ENCODE results near the gene SYT11. TPM values are rescaled to one million over a fixed set of nuclear protein-coding genes. Genes with fewer than 3 reads are reported as not detected.

Gene SYT11
- total and polyA plus RNA-seq, 12 donors: 1.1 to 28.2 (median 8.1) TPM

- H3K27ac ChIP-seq: no peak overlapping the region
- no peaks in the 10 kb centered on the region for H3K9me3 ChIP-seq (replicated peaks in 1 of 3)
- 67 to 69% (median 68%) methylated on average over 6 of the region's 6 CpGs for WGBS, 4 donors
- H3K36me3 ChIP-seq (replicated peaks in 1 of 2): peaks cover 0 to 73% of the 10 kb centered on the region in 2 donors
- H3K4me1 ChIP-seq (replicated peaks in 1 of 2): peaks cover 6 to 11% of the 10 kb centered on the region in 2 donors
- intact Hi-C loops (cut with DNase I): loop anchor here in 1 of 2 donors (10.0 kb wide), 1 partner anchor 69 kb away; no protein-coding TSS in a partner anchor
- DNase-seq: no peak
- TF ChIP-seq, protein P1, sequence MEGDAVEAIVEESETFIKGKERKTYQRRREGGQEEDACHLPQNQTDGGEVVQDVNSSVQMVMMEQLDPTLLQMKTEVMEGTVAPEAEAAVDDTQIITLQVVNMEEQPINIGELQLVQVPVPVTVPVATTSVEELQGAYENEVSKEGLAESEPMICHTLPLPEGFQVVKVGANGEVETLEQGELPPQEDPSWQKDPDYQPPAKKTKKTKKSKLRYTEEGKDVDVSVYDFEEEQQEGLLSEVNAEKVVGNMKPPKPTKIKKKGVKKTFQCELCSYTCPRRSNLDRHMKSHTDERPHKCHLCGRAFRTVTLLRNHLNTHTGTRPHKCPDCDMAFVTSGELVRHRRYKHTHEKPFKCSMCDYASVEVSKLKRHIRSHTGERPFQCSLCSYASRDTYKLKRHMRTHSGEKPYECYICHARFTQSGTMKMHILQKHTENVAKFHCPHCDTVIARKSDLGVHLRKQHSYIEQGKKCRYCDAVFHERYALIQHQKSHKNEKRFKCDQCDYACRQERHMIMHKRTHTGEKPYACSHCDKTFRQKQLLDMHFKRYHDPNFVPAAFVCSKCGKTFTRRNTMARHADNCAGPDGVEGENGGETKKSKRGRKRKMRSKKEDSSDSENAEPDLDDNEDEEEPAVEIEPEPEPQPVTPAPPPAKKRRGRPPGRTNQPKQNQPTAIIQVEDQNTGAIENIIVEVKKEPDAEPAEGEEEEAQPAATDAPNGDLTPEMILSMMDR (IDR thresholded peaks at IDR 0.05): no peak
- TF ChIP-seq POLR2A (IDR thresholded peaks at IDR 0.05): no peak
- H3K4me3 ChIP-seq: no peak overlapping the region
- no peaks in the 10 kb centered on the region for H3K27me3 ChIP-seq
These were observed 54.8 kb downstream of the SYT11 start for GRCh38 chr1:155913969-155914757.

GRCh38 chr1:155918660-155919059, 59.3 kb downstream of the SYT11 start:
- 56 to 70% (median 65%) methylated on average over 3 of the region's 3 CpGs for WGBS, 4 donors
- Histone ChIP-seq H3K4me1 (replicated peaks in 1 of 2) (no peaks in the 10 kb centered on the region), H3K9me3 (replicated peaks in 1 of 3) (no peaks in the 10 kb centered on the region), H3K27me3 (no peaks in the 10 kb centered on the region), H3K4me3 (no peak overlapping the region), H3K36me3 (replicated peaks in 1 of 2) (peaks cover 0 to 98% of the 10 kb centered on the region in 2 donors), H3K27ac (no peak overlapping the region)
- TF ChIP-seq POLR2A (IDR thresholded peaks at IDR 0.05): no peak
- TF ChIP-seq, protein P1 (IDR thresholded peaks at IDR 0.05): no peak
- intact Hi-C loops (cut with DNase I): loop anchor here in 1 of 2 donors (10.0 kb wide), 1 partner anchor 74 kb away; no protein-coding TSS in a partner anchor
- no peak for DNase-seq

DNA sequence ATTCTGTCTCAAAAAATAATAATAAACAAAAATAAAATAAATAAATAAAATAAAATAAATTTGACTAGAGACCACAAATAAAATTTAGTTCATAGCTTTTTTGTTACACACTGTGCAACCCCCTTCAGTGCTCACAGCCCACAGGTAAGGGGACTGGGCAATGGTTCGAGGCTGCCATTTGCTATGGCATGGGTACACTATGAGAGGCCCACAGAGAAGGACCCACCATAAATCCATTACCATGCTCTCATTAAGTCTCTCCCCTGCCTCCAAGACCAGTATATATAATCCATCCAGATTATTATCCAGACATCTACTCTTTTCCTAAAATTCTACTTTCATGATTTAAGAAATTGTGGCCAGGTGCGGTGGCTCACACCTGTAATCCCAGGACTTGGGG, 60.4 kb downstream of the SYT11 start:
- DNase-seq: no peak
- TF ChIP-seq POLR2A (IDR thresholded peaks at IDR 0.05): no peak
- TF ChIP-seq, protein P1 (IDR thresholded peaks at IDR 0.05): no peak
- H3K9me3 ChIP-seq (replicated peaks in 1 of 3): no peaks in the 10 kb centered on the region
- no peak overlapping the region for H3K4me3 ChIP-seq
- peaks cover 0 to 98% of the 10 kb centered on the region in 2 donors for H3K36me3 ChIP-seq (replicated peaks in 1 of 2)
- no peaks in the 10 kb centered on the region for H3K4me1 ChIP-seq (replicated peaks in 1 of 2)
- no peaks in the 10 kb centered on the region for H3K27me3 ChIP-seq
- no peak overlapping the region for H3K27ac ChIP-seq
- 93 to 100% (median 95%) methylated on average over 2 of the region's 2 CpGs for WGBS, 4 donors
- intact Hi-C loops (cut with DNase I): loop anchor here in 1 of 2 donors (10.0 kb wide), 1 partner anchor 75 kb away; no protein-coding TSS in a partner anchor

GRCh38 chr1:155920717-155921116, 61.4 kb downstream of the SYT11 start:
- no peak overlapping the region for H3K4me3 ChIP-seq
- no peak for DNase-seq
- no peak overlapping the region for H3K27ac ChIP-seq
- 89 to 97% (median 93%) methylated on average over 3 of the region's 3 CpGs for WGBS, 4 donors
- TF ChIP-seq, protein P1 (IDR thresholded peaks at IDR 0.05): no peak
- TF ChIP-seq POLR2A (IDR thresholded peaks at IDR 0.05): no peak
- H3K36me3 ChIP-seq (replicated peaks in 1 of 2): peaks cover 0 to 98% of the 10 kb centered on the region in 2 donors
- intact Hi-C loops (cut with DNase I): no loop called here
- no peaks in the 10 kb centered on the region for H3K9me3 ChIP-seq (replicated peaks in 1 of 3)
- H3K4me1 ChIP-seq (replicated peaks in 1 of 2): no peaks in the 10 kb centered on the region
- no peaks in the 10 kb centered on the region for H3K27me3 ChIP-seq
